T-cell (primary cell): Measurements from ENCODE around the gene RBPJ. TPM values are rescaled to one million over a fixed set of nuclear protein-coding genes. Genes with fewer than 3 reads are reported as not detected.

Experiments used
- ATAC-seq, 4 experiments: fragments of 200-7000 bp in 3 of 4; fragments of 150-1000 bp in 1 of 4; cut with Tn5 transposase; replicated peaks in 1 of 4; 1 replicate in 3 of 4; 2 replicates in 1 of 4; pipeline ENCODE4 v1.10.0; 2021; ENCODE audit warnings: moderate library complexity in 3 of 4, mild to moderate bottlenecking in 2 of 4, moderate number of reproducible peaks in 1 of 4
- CTCF ChIA-PET, 2 donors: fragments of 300-600 bp; sonication (Branson Sonifier 250); formaldehyde crosslinking; loops; one replicate each; lab custom pipeline; 2022; ENCODE audit warnings: antibody characterized with exemption in 2 of 2; lab: Charles Lee
- POLR2A ChIA-PET, 2 donors: fragments of 300-600 bp; sonication (Branson Sonifier 250); formaldehyde crosslinking; loops; one replicate each; lab custom pipeline; 2022; ENCODE audit warnings: antibody characterized with exemption in 2 of 2; lab: Charles Lee
- DNase-seq, 35 experiments: peaks; one replicate each; pipeline versions ENCODE4 v3.0.0 to v3.0.0-alpha.2; 2013 to 2023
- H3K27ac ChIP-seq: one replicate; pipeline ENCODE4 v1.5.1; 2013; ENCODE audit warnings: low read length
- H3K27me3 ChIP-seq, 2 experiments: replicated peaks in 1 of 2; 1 replicate in 1 of 2; 2 replicates in 1 of 2; pipeline versions ENCODE4 v1.6.1 to v1.7.0; 2013; ENCODE audit warnings: low read length in 1 of 2, mixed read lengths in 1 of 2; ENCODE audit not compliant: control insufficient read depth in 2 of 2, insufficient read depth in 2 of 2; ENCODE audit errors: extremely low read depth in 1 of 2
- H3K36me3 ChIP-seq, 2 donors: 1 replicate in 1 of 2; 2 replicates in 1 of 2; pipeline versions ENCODE4 v1.6.1 to v1.7.0; 2013; ENCODE audit warnings: low read length in 1 of 2; ENCODE audit not compliant: control insufficient read depth in 2 of 2, insufficient read depth in 1 of 2; ENCODE audit errors: extremely low read depth in 1 of 2
- H3K4me1 ChIP-seq, 2 experiments: 1 replicate in 1 of 2; 2 replicates in 1 of 2; pipeline versions ENCODE4 v1.6.1 to v1.7.0; 2013; ENCODE audit warnings: low read length in 2 of 2, mixed read lengths in 1 of 2; ENCODE audit not compliant: insufficient read depth in 2 of 2, control insufficient read depth in 1 of 2; ENCODE audit errors: extremely low read depth in 1 of 2
- H3K4me3 ChIP-seq, 2 donors: 1 replicate in 1 of 2; 2 replicates in 1 of 2; pipeline versions ENCODE4 v1.5.1 to v1.7.0; 2013; ENCODE audit warnings: mild to moderate bottlenecking in 2 of 2, low read length in 1 of 2, moderate library complexity in 1 of 2; ENCODE audit not compliant: control insufficient read depth in 1 of 2; ENCODE audit errors: extremely low read depth in 1 of 2
- H3K9me3 ChIP-seq: 2 replicates; pipeline ENCODE4 v1.7.0; 2013
- H3K27ac Mint-ChIP-seq, 2 donors: one replicate each; pipeline ENCODE4 v1.8.0; 2020 to 2021; ENCODE audit warnings: mild to moderate bottlenecking in 2 of 2, mixed read lengths in 2 of 2
- H3K27me3 Mint-ChIP-seq, 2 donors: one replicate each; pipeline ENCODE4 v1.8.0; 2021 to 2022; ENCODE audit warnings: mixed read lengths in 2 of 2
- H3K36me3 Mint-ChIP-seq: one replicate; pipeline ENCODE4 v1.8.0; 2021; ENCODE audit warnings: mixed read lengths
- H3K4me1 Mint-ChIP-seq, 3 donors: one replicate each; pipeline ENCODE4 v1.8.0; 2020 to 2022; ENCODE audit warnings: mixed read lengths in 3 of 3, mild to moderate bottlenecking in 1 of 3
- H3K4me3 Mint-ChIP-seq, 3 donors: one replicate each; pipeline ENCODE4 v1.8.0; 2020 to 2022; ENCODE audit warnings: mild to moderate bottlenecking in 3 of 3, mixed read lengths in 3 of 3, moderate library complexity in 3 of 3
- H3K9me3 Mint-ChIP-seq, 3 donors: one replicate each; pipeline ENCODE4 v1.8.0; 2020 to 2022; ENCODE audit warnings: mixed read lengths in 3 of 3
- WGBS: methylation state at CpG from one replicate; pipeline ENCODE4 v1.1.5; 2013; ENCODE audit warnings: missing lambda C conversion rate; ENCODE audit not compliant: insufficient coverage; 5-methylcytosine and 5-hydroxymethylcytosine counted together
- total RNA-seq, 35 experiments: library from RNA in 6 of 35; stranded (reverse) in 6 of 35; fragments of 120-200 nt in 1 of 35; gene quantifications; one replicate each; pipeline versions ENCODE4 v1.2.1 to v1.2.4 and lab custom pipeline; 2013 to 2026

The RBPJ gene
- total RNA-seq (10 to 100 TPM; 55.6 to 81.1 (median 60.5) TPM), total RNA-seq (lab: John Stamatoyannopoulos, UW) (70.4 to 642 (median 129) reads per million in 29 experiments)
- 49.5 TPM for total RNA-seq (2013)

- peak within 1 kb of the TSS; percentile 99 to 100 for H3K27ac Mint-ChIP-seq
- H3K4me3 Mint-ChIP-seq = peak within 1 kb of the TSS; percentile 91 to 99 (median 99)
- peaks cover 0 to 12% (median 0%) of the 10 kb centered on the region in 3 donors for H3K9me3 Mint-ChIP-seq
- ATAC-seq (peak; percentile 30 to 40 (median 30)), DNase-seq (peak; percentile 59 to 92 (median 78))
- peaks cover 17 to 27% of the 10 kb centered on the region in 2 experiments for H3K4me1 ChIP-seq
- H3K4me1 Mint-ChIP-seq = peaks cover 34 to 50% (median 48%) of the 10 kb centered on the region in 3 donors
- no peaks in the 10 kb centered on the region for H3K36me3 Mint-ChIP-seq
- WGBS = under 1% methylated on average over 100 of the region's 102 CpGs
- no peaks in the 10 kb centered on the region for H3K27me3 Mint-ChIP-seq
- no peaks in the 10 kb centered on the region for H3K27me3 ChIP-seq
- H3K27ac ChIP-seq = peak within 1 kb of the TSS; percentile 93
- POLR2A ChIA-PET = interaction anchor here in 1 of 2 donors (0.5 to 1.6 kb wide), 2 partner anchors 200 to 547 kb away, joined by 4 read pairs; no protein-coding TSS in a partner anchor
- no peaks in the 10 kb centered on the region for H3K9me3 ChIP-seq
- CTCF ChIA-PET = interaction anchor here in 1 of 2 donors (0.7 to 2.9 kb wide), 2 partner anchors 8 to 663 kb away, joined by 9 to 24 read pairs; no protein-coding TSS in a partner anchor
- H3K4me3 ChIP-seq = peak within 1 kb of the TSS; percentile 97 to 99
- no peaks in the 10 kb centered on the region for H3K36me3 ChIP-seq
Measured at GRCh38 chr4:26320538-26321372, at the start of gene RBPJ. TSS of gene RBPJ (plus strand) at chr4:26321014. CDS start at chr4:26321029, 15 bp downstream.

GRCh38 chr4:26271703-26272102, 49.1 kb upstream of the RBPJ start:
- H3K4me3 Mint-ChIP-seq = no peak overlapping the region
- ATAC-seq (no peak), DNase-seq (no peak)
- WGBS = 94% methylated on average over 5 of the region's 5 CpGs
- no peaks in the 10 kb centered on the region for H3K36me3 Mint-ChIP-seq
- H3K27me3 Mint-ChIP-seq = peaks cover 3 to 4% of the 10 kb centered on the region in 2 donors
- H3K4me3 ChIP-seq = no peak overlapping the region
- H3K27ac ChIP-seq = no peak overlapping the region
- H3K9me3 ChIP-seq = no peaks in the 10 kb centered on the region
- H3K4me1 Mint-ChIP-seq = peaks cover 0 to 10% (median 9%) of the 10 kb centered on the region in 3 donors
- no peaks in the 10 kb centered on the region for H3K27me3 ChIP-seq
- H3K36me3 ChIP-seq = no peaks in the 10 kb centered on the region
- ChIA-PET CTCF (no interaction called here), POLR2A (no interaction called here)
- H3K4me1 ChIP-seq = peaks cover 0 to 2% of the 10 kb centered on the region in 2 experiments
- H3K27ac Mint-ChIP-seq = no peak overlapping the region
- H3K9me3 Mint-ChIP-seq = no peaks in the 10 kb centered on the region

- no peak overlapping the region for H3K4me3 Mint-ChIP-seq
- Histone ChIP-seq H3K27me3 (no peaks in the 10 kb centered on the region), H3K9me3 (no peaks in the 10 kb centered on the region), H3K4me3 (no peak overlapping the region), H3K36me3 (no peaks in the 10 kb centered on the region), H3K27ac (no peak overlapping the region), H3K4me1 (peaks cover 0 to 2% of the 10 kb centered on the region in 2 experiments)
- no peak for ATAC-seq
- 95% methylated on average over 6 of the region's 10 CpGs for WGBS
- peaks cover 3 to 4% of the 10 kb centered on the region in 2 donors for H3K27me3 Mint-ChIP-seq
- H3K36me3 Mint-ChIP-seq = no peaks in the 10 kb centered on the region
- CTCF ChIA-PET = interaction anchor here in 1 of 2 donors (0.6 kb wide), 1 partner anchor 31 kb away, joined by 3 read pairs; no protein-coding TSS in a partner anchor
- H3K9me3 Mint-ChIP-seq = no peaks in the 10 kb centered on the region
- POLR2A ChIA-PET = no interaction called here
- no peak for DNase-seq
- H3K4me1 Mint-ChIP-seq = peaks cover 0 to 10% (median 9%) of the 10 kb centered on the region in 3 donors
- peak overlapping the region in 1 of 2 donors; percentile 34 for H3K27ac Mint-ChIP-seq
Measured at GRCh38 chr4:26272654-26273615, 47.9 kb upstream of the RBPJ start.

GRCh38 chr4:26273616-26273980, 47.2 kb upstream of the RBPJ start:
- Mint-ChIP-seq H3K4me3 (no peak overlapping the region), H3K36me3 (no peaks in the 10 kb centered on the region), H3K4me1 (peaks cover 0 to 10% (median 9%) of the 10 kb centered on the region in 3 donors), H3K9me3 (no peaks in the 10 kb centered on the region), H3K27ac (no peak overlapping the region), H3K27me3 (peaks cover under 1 to 4% of the 10 kb centered on the region in 2 donors)
- CTCF ChIA-PET = no interaction called here
- Histone ChIP-seq H3K27me3 (no peaks in the 10 kb centered on the region), H3K4me3 (no peak overlapping the region), H3K27ac (no peak overlapping the region), H3K36me3 (no peaks in the 10 kb centered on the region), H3K4me1 (peaks cover 0 to 2% of the 10 kb centered on the region in 2 experiments), H3K9me3 (no peaks in the 10 kb centered on the region)
- POLR2A ChIA-PET = no interaction called here
- no peak for ATAC-seq
- WGBS = 80% methylated on average over 1 of the region's 8 CpGs
- DNase-seq = no peak

DNA sequence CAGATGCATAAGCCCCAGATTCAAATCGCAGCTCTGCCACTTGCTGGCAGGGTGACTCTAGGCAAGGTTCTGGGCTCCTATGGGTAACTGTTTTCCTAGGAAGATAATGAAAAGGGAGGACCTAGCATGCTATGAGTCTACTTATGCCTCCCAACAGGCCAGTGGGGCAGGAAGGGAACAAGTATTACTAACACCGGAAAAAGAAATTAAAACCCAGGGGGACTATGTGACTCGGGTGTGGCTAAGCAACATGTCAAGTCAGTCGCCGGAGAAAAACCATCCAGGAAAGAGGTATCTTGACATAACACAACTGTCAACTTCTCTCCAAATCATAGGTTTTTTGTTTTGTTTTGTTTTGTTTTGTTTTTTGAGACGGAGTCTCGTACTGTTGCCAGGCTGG, 45.5 kb upstream of the RBPJ start:
- POLR2A ChIA-PET = interaction anchor here in 1 of 2 donors (0.7 kb wide), 1 partner anchor 381 kb away, joined by 4 read pairs; no protein-coding TSS in a partner anchor
- peaks cover 0 to 4% of the 10 kb centered on the region in 2 donors for H3K27me3 Mint-ChIP-seq
- no peak overlapping the region for H3K27ac Mint-ChIP-seq
- ATAC-seq = no peak
- H3K27me3 ChIP-seq = no peaks in the 10 kb centered on the region
- DNase-seq = no peak
- peaks cover 0 to 10% (median 9%) of the 10 kb centered on the region in 3 donors for H3K4me1 Mint-ChIP-seq
- no peak overlapping the region for H3K27ac ChIP-seq
- no peaks in the 10 kb centered on the region for H3K9me3 Mint-ChIP-seq
- H3K4me3 Mint-ChIP-seq = no peak overlapping the region
- H3K4me1 ChIP-seq = peaks cover 0 to 2% of the 10 kb centered on the region in 2 experiments
- no peaks in the 10 kb centered on the region for H3K36me3 ChIP-seq
- 100% methylated on average over 2 of the region's 7 CpGs for WGBS
- CTCF ChIA-PET = no interaction called here
- H3K4me3 ChIP-seq = no peak overlapping the region
- no peaks in the 10 kb centered on the region for H3K36me3 Mint-ChIP-seq
- no peaks in the 10 kb centered on the region for H3K9me3 ChIP-seq
